Measurements from ENCODE around the gene PDC. TPM values are rescaled to one million over a fixed set of nuclear protein-coding genes. Genes with fewer than 3 reads are reported as not detected.

The PDC gene
- not detected for total RNA-seq
- not detected for polyA plus RNA-seq
- total RNA-seq = 0 reads per million in 6 experiments

GRCh38 chr1:186461014-186461413, at the start of gene PDC:
Gene PDC (minus strand): TSS chr1:186461114. CDS start chr1:186449459, 11,655 bp downstream.
- no peak within 1 kb of the TSS for H3K4me3 Mint-ChIP-seq
- DNase-seq (no peak), ATAC-seq (no peak)
- H3K27ac Mint-ChIP-seq = no peak within 1 kb of the TSS
- peaks cover 0 to 5% (median 0%) of the 10 kb centered on the region in 4 donors for H3K4me1 Mint-ChIP-seq
- H3K27me3 Mint-ChIP-seq = peaks cover 0 to 3% (median 1%) of the 10 kb centered on the region in 5 donors
- peaks cover 0 to 2% (median 0%) of the 10 kb centered on the region in 3 donors for H3K36me3 Mint-ChIP-seq
- H3K9me3 Mint-ChIP-seq = peaks cover 0 to 2% (median 0%) of the 10 kb centered on the region in 9 donors
- POLR2A ChIA-PET = no interaction called here

- DNase-seq (no peak), ATAC-seq (no peak)
- POLR2A ChIA-PET = no interaction called here
- peaks cover 0 to 19% (median 19%) of the 10 kb centered on the region in 3 donors for H3K36me3 Mint-ChIP-seq
- H3K4me3 Mint-ChIP-seq = no peak overlapping the region
- H3K27ac Mint-ChIP-seq = no peak overlapping the region
- H3K9me3 Mint-ChIP-seq = peaks cover 0 to 40% (median 17%) of the 10 kb centered on the region in 9 donors
- no peaks in the 10 kb centered on the region for H3K27me3 Mint-ChIP-seq
- H3K4me1 Mint-ChIP-seq = no peaks in the 10 kb centered on the region
Measured at GRCh38 chr1:186503190-186503589, 42.3 kb upstream of the PDC start.

- POLR2A ChIA-PET = interaction anchor here (0.7 kb wide), 1 partner anchor 13 kb away, joined by 6 read pairs; no protein-coding TSS in a partner anchor
- Mint-ChIP-seq H3K36me3 (peaks cover 0 to 17% (median 17%) of the 10 kb centered on the region in 3 donors), H3K4me3 (no peak overlapping the region), H3K9me3 (peaks cover 0 to 29% (median 17%) of the 10 kb centered on the region in 9 donors), H3K27me3 (no peaks in the 10 kb centered on the region), H3K27ac (no peak overlapping the region), H3K4me1 (no peaks in the 10 kb centered on the region)
- DNase-seq (no peak), ATAC-seq (no peak)
Measured at GRCh38 chr1:186502087-186502486, 41.2 kb upstream of the PDC start.

- H3K4me1 Mint-ChIP-seq = no peaks in the 10 kb centered on the region
- no peak overlapping the region for H3K27ac Mint-ChIP-seq
Measured at GRCh38 chr1:186500804-186501203, 39.9 kb upstream of the PDC start.

GRCh38 chr1:186499571-186499970, 38.7 kb upstream of the PDC start:
- Mint-ChIP-seq H3K36me3 (peaks cover 0 to 3% (median 0%) of the 10 kb centered on the region in 3 donors), H3K4me3 (no peak overlapping the region), H3K4me1 (no peaks in the 10 kb centered on the region), H3K27me3 (no peaks in the 10 kb centered on the region), H3K27ac (no peak overlapping the region), H3K9me3 (peaks cover 0 to 9% (median 3%) of the 10 kb centered on the region in 9 donors)
- ATAC-seq (no peak), DNase-seq (no peak)
- POLR2A ChIA-PET = no interaction called here

More at GRCh38 chr1:186500804-186501203, 39.9 kb upstream of the PDC start:
- H3K4me3 Mint-ChIP-seq = no peak overlapping the region
- peaks cover 0 to 11% (median 9%) of the 10 kb centered on the region in 3 donors for H3K36me3 Mint-ChIP-seq
- ATAC-seq (no peak), DNase-seq (no peak)
- POLR2A ChIA-PET = no interaction called here
- H3K27me3 Mint-ChIP-seq = no peaks in the 10 kb centered on the region
- peaks cover 0 to 18% (median 13%) of the 10 kb centered on the region in 9 donors for H3K9me3 Mint-ChIP-seq

- Mint-ChIP-seq H3K4me3 (no peak overlapping the region), H3K36me3 (peaks cover 0 to 3% (median 0%) of the 10 kb centered on the region in 3 donors), H3K4me1 (no peaks in the 10 kb centered on the region), H3K27me3 (no peaks in the 10 kb centered on the region), H3K9me3 (peaks cover 0 to 1% (median 0%) of the 10 kb centered on the region in 9 donors), H3K27ac (no peak overlapping the region)
- DNase-seq = no peak
- no peak for ATAC-seq
- POLR2A ChIA-PET = no interaction called here
Measured at GRCh38 chr1:186498695-186499389, 37.9 kb upstream of the PDC start.

GRCh38 chr1:186498071-186498470, 37.2 kb upstream of the PDC start:
- no peak for ATAC-seq
- Mint-ChIP-seq H3K4me3 (no peak overlapping the region), H3K27me3 (no peaks in the 10 kb centered on the region), H3K9me3 (no peaks in the 10 kb centered on the region), H3K27ac (no peak overlapping the region), H3K36me3 (peaks cover 0 to 3% (median 0%) of the 10 kb centered on the region in 3 donors), H3K4me1 (no peaks in the 10 kb centered on the region)
- POLR2A ChIA-PET = no interaction called here
- DNase-seq = no peak

- Mint-ChIP-seq H3K27ac (no peak overlapping the region), H3K4me3 (no peak overlapping the region), H3K4me1 (no peaks in the 10 kb centered on the region), H3K36me3 (peaks cover 0 to 3% (median 0%) of the 10 kb centered on the region in 3 donors), H3K27me3 (no peaks in the 10 kb centered on the region), H3K9me3 (no peaks in the 10 kb centered on the region)
- DNase-seq = no peak
- POLR2A ChIA-PET = no interaction called here
- ATAC-seq = no peak
Measured at GRCh38 chr1:186497651-186498050, 36.7 kb upstream of the PDC start.

- ATAC-seq (no peak), DNase-seq (no peak)
- Mint-ChIP-seq H3K27me3 (no peaks in the 10 kb centered on the region), H3K36me3 (no peaks in the 10 kb centered on the region), H3K4me1 (no peaks in the 10 kb centered on the region), H3K27ac (no peak overlapping the region), H3K9me3 (no peaks in the 10 kb centered on the region), H3K4me3 (no peak overlapping the region)
- POLR2A ChIA-PET = no interaction called here
Measured at GRCh38 chr1:186496171-186496851, 35.4 kb upstream of the PDC start.

GRCh38 chr1:186494832-186495271, 33.9 kb upstream of the PDC start:
- POLR2A ChIA-PET = no interaction called here
- H3K36me3 Mint-ChIP-seq = no peaks in the 10 kb centered on the region
- H3K27me3 Mint-ChIP-seq = no peaks in the 10 kb centered on the region
- no peak overlapping the region for H3K4me3 Mint-ChIP-seq
- no peaks in the 10 kb centered on the region for H3K9me3 Mint-ChIP-seq
- no peak for ATAC-seq
- DNase-seq = no peak
- H3K27ac Mint-ChIP-seq = no peak overlapping the region
- no peaks in the 10 kb centered on the region for H3K4me1 Mint-ChIP-seq

GRCh38 chr1:186492531-186493291, 31.8 kb upstream of the PDC start:
- DNase-seq (no peak), ATAC-seq (no peak)
- Mint-ChIP-seq H3K4me1 (no peaks in the 10 kb centered on the region), H3K4me3 (no peak overlapping the region), H3K27ac (no peak overlapping the region), H3K36me3 (no peaks in the 10 kb centered on the region), H3K9me3 (no peaks in the 10 kb centered on the region), H3K27me3 (no peaks in the 10 kb centered on the region)
- POLR2A ChIA-PET = no interaction called here

- ATAC-seq = no peak
- POLR2A ChIA-PET = no interaction called here
- Mint-ChIP-seq H3K4me1 (no peaks in the 10 kb centered on the region), H3K36me3 (no peaks in the 10 kb centered on the region), H3K27me3 (no peaks in the 10 kb centered on the region), H3K9me3 (no peaks in the 10 kb centered on the region), H3K27ac (no peak overlapping the region), H3K4me3 (no peak overlapping the region)
- no peak for DNase-seq
Measured at GRCh38 chr1:186491336-186491735, 30.4 kb upstream of the PDC start.

- Mint-ChIP-seq H3K4me3 (no peak overlapping the region), H3K27ac (no peak overlapping the region), H3K4me1 (no peaks in the 10 kb centered on the region), H3K36me3 (no peaks in the 10 kb centered on the region), H3K9me3 (no peaks in the 10 kb centered on the region), H3K27me3 (peaks cover 0 to 4% (median 0%) of the 10 kb centered on the region in 5 donors)
- POLR2A ChIA-PET = no interaction called here
- DNase-seq = no peak
- no peak for ATAC-seq
Measured at GRCh38 chr1:186487163-186487562, 26.2 kb upstream of the PDC start.

All from naive thymus-derived CD8-positive, alpha-beta T cell (primary cell).